Hematopoietic multipotent progenitor cell treated with erythropoietin and hydrocortisone succinate and interleukin-3 and kit ligand, for 4 days (in vitro differentiated cells): ENCODE measurements around the gene REN.
A peak's percentile ranks its signal among the peaks of the same experiment; 100 is the strongest.

Experiments
- DNase-seq: peaks from one replicate; pipeline ENCODE4 v3.0.0-alpha.2; 2015

The REN gene

GRCh38 chr1:204166219-204166618, at the start of gene REN:
REN (minus strand) TSS chr1:204166337; CDS start chr1:204166293, 44 bp downstream.
- no peak for DNase-seq

- peak; percentile 84 for DNase-seq
These were observed 47.8 kb upstream of the REN start, which contains the start of gene GOLT1A for GRCh38 chr1:204213668-204214662. GOLT1A (minus strand) TSS chr1:204213988; CDS start chr1:204213906, 82 bp downstream.

DNA sequence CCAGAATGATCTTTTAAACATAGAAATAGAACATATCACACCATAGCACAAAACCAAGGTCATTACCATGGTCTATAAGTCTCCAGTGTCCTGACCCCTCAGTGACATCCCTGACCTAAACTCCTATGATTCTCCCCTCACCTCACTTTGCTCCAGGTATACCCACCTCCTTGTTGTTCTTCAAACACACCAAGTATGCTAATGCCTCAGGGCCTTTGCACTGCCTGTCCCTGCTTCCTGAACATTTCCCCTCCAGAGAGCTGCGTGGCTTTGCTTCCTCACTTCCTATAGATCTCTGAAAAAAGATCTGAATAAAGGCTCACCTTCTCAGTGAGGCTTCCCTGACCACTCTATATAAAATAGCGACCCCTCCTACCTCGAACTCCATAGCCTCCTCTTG, 46.6 kb upstream of the REN start:
- DNase-seq = no peak

DNA sequence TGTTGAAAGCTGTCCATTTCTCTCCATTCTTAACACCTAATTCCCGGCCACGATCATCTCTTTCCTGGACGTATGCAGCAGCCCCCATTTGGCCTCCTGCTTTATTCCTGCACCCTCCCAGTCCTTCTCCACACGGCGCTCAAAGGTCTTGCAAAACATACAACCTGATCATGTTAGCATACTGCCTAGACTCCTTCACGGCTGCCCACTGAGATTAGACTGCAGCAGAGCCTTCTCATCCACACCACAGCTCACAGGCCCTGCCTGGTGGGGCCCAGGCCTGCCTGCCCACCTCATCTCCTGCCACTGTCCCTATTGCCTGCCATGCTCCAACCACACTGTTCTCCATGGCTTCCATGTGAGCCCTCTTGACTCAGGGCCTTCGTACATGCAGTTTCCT, 44.9 kb upstream of the REN start:
- DNase-seq = no peak

- DNase-seq = peak; percentile 67
These were observed 41.0 kb upstream of the REN start for GRCh38 chr1:204207136-204207616.

DNA sequence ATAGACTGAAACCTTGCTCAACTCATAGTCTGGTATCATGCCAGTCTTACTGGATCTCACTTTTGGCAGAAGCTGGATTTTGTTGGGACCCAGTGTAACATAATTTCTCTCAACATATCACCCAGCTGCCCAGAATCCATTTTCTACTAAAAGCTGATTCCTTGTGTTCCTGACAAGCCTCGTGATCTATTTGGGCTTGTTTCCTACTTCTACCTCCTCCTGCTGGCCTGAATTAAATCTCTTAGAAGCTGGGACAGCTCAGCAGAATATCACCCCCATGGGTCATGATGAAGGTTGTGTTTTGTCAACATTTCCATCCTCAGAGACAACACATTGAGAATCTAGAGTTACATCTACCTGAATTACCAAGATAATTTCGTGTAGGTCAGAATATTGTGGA, 40.0 kb upstream of the REN start:
- DNase-seq = peak; percentile 33

- no peak for DNase-seq
These were observed 39.3 kb upstream of the REN start for GRCh38 chr1:204205486-204205885.

DNA sequence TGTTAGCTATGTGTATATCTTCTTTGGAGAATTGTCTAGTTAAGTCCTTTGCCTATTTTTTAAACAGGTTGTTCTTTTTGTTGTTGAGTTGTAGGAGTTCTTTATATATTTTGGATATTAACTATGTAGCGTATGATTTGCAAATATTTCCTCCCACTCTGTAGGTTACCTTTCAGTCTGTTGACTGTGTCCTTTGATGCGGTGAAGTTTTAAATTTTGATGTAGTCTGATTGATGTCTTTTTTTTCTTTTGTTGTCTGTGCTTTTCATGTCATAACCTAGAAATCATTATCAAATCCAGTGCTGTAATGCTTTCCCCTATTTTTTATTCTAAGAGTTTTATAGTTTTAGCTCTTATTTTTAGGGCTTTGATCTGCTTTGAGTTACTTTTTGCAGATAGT, 38.8 kb upstream of the REN start:
- DNase-seq = no peak

DNA sequence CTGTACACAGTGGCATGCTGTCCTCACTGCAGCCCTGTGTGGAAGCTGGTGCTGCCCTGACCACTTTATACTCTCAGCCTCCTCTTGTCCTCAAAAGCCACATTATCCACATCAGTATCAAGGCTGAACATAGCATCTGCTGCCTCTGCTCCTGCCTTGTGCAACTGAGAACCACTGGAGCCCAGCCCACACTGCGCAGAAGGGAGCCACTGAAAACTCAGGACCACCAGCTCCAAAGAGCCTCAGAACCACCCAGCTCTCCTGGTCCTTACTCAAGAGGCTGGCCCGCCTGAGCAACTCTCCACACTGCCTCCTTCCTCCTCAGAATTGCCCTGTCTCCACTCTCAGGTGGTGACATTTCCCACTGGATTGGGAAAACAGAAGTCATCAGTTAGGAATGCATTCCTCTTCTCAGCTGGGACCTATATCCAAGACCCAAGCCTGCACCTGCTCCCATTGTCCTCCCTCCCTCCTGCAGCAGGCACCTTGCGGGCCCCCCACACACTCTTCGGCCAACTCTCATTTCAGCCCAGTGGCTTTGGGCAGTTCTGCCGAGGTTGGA, 37.1 kb upstream of the REN start:
- DNase-seq = no peak

- DNase-seq = no peak
These were observed 36.3 kb upstream of the REN start for GRCh38 chr1:204202481-204202880.

DNA sequence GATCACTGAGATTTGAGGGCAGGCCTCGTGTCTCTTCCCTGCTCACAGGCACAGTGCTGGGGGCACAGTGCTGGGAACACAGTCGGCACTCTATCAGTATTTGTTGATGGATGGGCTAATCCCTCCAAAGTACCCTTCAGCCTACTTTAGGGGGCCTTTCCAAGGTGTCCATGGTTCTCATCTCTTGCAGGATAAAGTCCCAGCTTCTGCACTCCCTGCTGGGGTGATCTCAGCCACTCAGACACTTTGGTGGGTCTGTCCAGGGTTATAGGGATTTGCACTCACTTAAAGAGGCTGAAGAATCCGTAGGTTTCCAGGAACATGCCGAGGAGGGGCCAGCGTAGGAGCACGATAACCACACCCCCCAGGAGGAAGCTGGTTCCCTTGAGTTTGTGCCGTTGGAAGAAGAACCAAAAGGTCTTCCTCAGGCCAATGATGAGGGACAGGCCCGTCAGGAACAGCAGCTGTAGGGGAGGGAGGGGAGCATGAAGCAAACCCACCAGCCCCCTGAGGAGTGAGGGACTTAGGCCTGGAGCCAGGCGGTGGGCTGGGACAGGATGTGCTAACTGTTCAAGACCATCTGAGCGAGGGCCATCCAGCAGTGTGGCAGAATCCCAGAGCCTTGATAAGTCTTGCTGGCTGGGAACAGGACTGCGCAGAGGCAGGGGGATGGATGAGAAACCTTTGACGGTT, 35.4 kb upstream of the REN start:
- DNase-seq = no peak

- DNase-seq = no peak
These were observed 33.4 kb upstream of the REN start for GRCh38 chr1:204199579-204199978.

DNA sequence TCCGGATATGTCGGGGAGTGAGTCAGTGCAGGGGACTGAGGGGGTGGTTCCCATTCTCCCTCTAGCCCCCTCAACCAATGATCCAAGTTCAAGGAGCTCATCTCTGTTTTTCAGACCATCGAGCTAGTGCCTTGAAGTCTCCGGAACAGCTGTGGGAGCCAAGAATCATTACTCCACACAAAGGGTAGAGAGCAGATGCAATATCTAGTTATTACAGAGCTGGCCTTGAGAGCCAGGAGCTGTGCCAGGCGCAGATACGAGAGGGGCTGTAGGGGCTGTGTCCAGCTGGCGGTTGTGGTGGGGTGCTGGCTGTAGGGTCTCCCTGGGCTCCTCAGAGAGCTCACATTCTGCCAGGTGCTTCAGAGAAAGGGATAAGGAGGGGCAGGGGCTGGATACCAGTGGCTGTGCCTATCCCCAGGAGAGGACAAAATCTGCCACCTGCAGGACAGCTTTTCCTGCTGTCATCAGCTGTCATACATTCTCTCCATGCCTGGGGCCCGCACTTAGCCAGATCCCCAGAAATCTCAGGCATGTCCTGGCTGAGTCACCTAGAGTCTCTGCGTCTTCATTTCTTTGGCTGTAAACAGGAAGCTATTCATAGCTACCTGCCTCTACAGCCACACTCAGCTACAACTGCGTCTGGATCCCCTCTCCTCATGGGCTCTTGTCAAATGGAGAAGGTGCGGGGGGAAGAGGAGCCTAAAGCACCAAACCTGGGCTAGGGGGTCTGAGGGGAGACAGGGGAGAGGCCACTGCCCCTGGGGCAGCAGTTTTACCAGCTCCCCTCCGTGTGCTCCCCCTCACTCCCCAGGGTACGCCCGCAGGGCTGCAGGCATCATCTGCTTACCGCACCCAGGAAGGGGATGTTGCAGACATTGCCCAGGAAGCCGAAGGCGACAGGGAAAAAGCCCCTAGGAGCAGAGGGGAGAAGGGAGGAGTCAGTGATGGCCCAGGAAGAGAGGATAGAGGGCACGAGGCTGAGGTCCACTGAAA, 32.5 kb upstream of the REN start:
- DNase-seq = no peak

GRCh38 chr1:204197068-204197467, 30.9 kb upstream of the REN start:
- no peak for DNase-seq

GRCh38 chr1:204196068-204196795, 30.1 kb upstream of the REN start, which contains the start of gene KISS1:
KISS1 (minus strand) TSS chr1:204196491; CDS start chr1:204192876, 3,615 bp downstream.
- no peak for DNase-seq

DNA sequence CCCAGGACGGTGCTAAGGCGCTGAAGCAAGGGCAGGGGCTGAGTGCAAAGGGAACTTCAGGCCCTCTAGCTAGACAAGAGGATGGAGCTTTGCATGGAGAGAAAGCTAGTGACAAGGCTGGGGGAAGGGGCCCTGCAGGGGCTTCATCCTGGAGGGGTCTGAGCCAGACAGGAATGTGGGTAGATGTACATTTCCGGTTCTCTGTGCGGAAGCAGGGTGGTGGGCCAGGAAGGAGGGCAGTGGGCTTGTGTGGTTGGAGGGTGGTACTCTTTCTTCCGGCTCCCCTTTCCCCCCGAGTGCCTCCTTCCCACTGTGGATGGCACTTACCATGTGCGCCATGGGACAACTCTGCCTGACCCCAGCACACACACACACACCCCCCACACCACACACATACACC, 28.6 kb upstream of the REN start:
- no peak for DNase-seq

DNA sequence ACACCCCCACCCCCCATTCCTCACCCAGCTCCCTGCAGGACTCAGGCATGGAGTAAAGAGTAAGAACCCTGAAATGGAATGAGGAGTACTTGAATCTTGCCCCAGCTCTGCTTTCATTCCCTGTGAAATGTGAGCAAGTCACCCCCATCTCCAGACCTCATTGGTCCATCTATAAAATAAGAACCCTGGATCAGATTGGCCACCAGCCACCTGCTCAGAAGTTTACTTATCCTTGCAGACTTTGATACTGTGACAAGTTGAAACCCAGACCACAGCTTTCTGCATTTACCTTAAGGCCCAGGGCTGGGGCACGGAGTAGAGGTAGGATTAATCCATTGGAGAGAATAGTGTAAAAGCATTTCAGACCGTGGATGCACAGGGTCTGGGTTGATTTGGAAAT, 27.9 kb upstream of the REN start:
- DNase-seq = no peak

DNA sequence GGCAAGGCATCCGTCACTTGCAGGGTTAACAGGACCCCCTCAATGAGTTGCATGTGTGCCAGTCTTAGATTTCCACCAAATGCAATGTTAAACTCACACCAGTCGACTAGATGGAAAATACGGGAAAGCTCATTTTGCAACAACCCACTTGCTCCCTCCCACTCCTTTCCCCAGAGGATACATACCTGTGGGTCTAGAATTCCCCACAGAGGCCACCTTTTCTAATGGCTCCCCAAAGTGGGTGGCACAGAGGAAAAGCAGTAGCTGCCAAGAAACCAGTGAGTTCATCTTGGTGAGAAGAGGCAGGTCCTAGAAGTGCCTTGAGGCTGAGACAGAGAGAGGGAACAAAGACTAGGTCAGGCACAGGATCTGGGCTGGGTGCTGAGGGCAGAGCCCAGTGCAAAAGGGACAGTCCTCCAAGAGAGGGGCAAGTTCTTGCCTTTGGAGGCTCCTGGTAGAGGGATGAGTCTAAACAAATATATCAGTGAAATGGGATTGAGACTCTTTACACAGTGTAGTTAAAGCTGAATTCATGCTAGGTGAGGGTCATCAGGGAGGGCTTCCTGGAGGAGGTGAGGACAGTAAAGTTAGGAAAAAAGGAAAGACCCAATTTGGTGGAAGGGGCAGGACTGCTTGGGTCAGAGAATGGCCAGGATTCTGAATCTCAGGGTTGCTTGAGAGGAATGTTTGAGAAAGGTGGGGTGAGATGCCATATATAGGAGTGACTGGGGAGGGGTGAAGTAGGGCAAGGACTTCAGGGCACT, 26.6 kb upstream of the REN start:
- no peak for DNase-seq

DNA sequence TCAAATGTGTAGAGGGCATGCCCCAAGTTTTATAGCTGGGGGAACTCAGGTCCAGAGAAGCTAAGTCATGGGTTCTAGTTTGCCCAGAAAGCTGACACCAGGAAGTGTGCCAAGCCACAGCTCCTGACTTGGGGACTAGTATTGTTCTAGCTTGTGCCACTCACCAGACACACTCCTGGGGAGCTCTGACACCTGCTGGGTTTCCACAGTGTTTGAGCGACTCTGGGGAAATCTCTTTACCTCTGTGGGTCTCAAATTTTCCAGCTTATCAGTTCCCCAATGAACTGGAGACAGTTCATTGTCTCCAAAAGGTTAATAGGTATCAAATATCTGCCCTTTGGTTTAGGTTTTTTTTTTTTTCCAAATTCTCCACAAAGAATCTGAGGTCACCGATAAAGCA, 25.9 kb upstream of the REN start:
- DNase-seq = no peak

GRCh38 chr1:204191456-204191855, 25.3 kb upstream of the REN start:
- no peak for DNase-seq
